Natural killer cell treated with Interleukin-12 subunit alpha and Interleukin-12 subunit beta and Interleukin-15 and Interleukin-18, amount 100 ng/mL, for 72 hours (primary cell): ENCODE results near the gene FAM193A. TPM values are rescaled to one million over a fixed set of nuclear protein-coding genes. Genes with fewer than 3 reads are reported as not detected.
"Not testable (repeated sequence)": the region's sequence is repeated elsewhere in the genome, so short reads cannot be mapped to it uniquely, and the experiment has no call there.

Source experiments
- ATAC-seq, 2 donors: fragments of 150-1000 bp; cut with Tn5 transposase in 1 of 2; sonication (Bioruptor Pico), chemical (Tn5 transposase) in 1 of 2; 2 replicates each; pipeline ENCODE4 v1.10.0; 2021
- DNase-seq: peaks from one replicate; pipeline ENCODE4 v3.0.0; 2022; ENCODE audit warnings: low spot score
- H3K27ac Mint-ChIP-seq, 2 donors: 1 replicate in 1 of 2; 2 replicates in 1 of 2; pipeline ENCODE4 v1.8.0; 2022; ENCODE audit warnings: mixed read lengths in 2 of 2, mild to moderate bottlenecking in 1 of 2, moderate library complexity in 1 of 2
- H3K27me3 Mint-ChIP-seq, 2 donors: 1 replicate in 1 of 2; 2 replicates in 1 of 2; pipeline ENCODE4 v1.8.0; 2022; ENCODE audit warnings: mixed read lengths in 2 of 2
- H3K36me3 Mint-ChIP-seq: one replicate; pipeline ENCODE4 v1.8.0; 2022; ENCODE audit warnings: mixed read lengths
- H3K4me1 Mint-ChIP-seq, 2 donors: 1 replicate in 1 of 2; 2 replicates in 1 of 2; pipeline ENCODE4 v1.8.0; 2022; ENCODE audit warnings: low read depth in 2 of 2, mixed read lengths in 2 of 2, mild to moderate bottlenecking in 1 of 2
- H3K4me3 Mint-ChIP-seq: one replicate; pipeline ENCODE4 v1.8.0; 2022; ENCODE audit warnings: mixed read lengths
- H3K9me3 Mint-ChIP-seq: 2 replicates; pipeline ENCODE4 v1.8.0; 2022; ENCODE audit warnings: mixed read lengths
- total RNA-seq, 2 donors: library from RNA; stranded (reverse); gene quantifications; one replicate each; pipeline ENCODE4 v1.2.3, GENCODE V29; 2022

FAM193A gene
- total RNA-seq, 2 donors from 2014 or later = 28.0 to 50.9 TPM

- not testable (repeated sequence) for H3K36me3 Mint-ChIP-seq, DNase-seq, H3K27me3 Mint-ChIP-seq, H3K4me3 Mint-ChIP-seq, ATAC-seq, H3K27ac Mint-ChIP-seq, H3K9me3 Mint-ChIP-seq
- peaks cover 5 to 16% of the 10 kb centered on the region in 2 donors for H3K4me1 Mint-ChIP-seq
Measured at GRCh38 chr4:2543580-2544191, 7.2 kb downstream of the FAM193A start.

DNA sequence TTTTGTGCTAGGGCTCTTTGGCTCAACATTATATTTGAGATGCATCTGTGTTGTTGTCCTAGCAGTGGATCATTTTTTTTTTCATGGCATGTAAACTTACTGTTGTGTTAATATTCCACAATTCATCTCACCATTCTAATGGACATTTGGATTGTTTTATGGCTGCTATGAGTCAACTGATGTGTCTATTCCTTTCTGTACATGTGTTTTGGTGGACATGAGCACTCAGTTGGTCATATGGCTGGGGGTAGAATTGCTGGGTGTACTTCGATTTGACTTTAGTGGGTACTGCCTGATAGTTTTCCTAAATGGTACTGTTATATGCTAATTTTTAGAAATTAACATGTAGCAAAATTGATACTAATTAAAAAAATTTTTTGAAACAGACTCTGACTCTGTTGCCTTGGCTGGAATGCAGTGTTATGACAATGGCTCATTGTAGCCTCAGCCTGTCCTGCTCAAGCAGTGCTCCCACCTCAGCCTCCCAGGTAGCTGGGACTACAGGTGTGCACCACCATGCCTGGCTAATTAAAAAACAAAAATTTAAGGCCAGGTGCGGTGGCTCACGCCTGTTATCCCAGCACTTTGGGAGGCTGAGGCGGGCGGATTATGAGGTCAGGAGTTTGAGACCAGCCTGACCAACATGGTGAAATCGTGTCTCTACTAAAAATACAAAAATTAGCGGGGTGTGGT, 9.0 kb downstream of the FAM193A start:
- H3K36me3 Mint-ChIP-seq = no peaks in the 10 kb centered on the region
- DNase-seq = no peak
- no peaks in the 10 kb centered on the region for H3K9me3 Mint-ChIP-seq
- ATAC-seq = no peak
- no peaks in the 10 kb centered on the region for H3K27me3 Mint-ChIP-seq
- no peak overlapping the region for H3K4me3 Mint-ChIP-seq
- no peak overlapping the region for H3K27ac Mint-ChIP-seq
- H3K4me1 Mint-ChIP-seq = peaks cover 5 to 13% of the 10 kb centered on the region in 2 donors

DNA sequence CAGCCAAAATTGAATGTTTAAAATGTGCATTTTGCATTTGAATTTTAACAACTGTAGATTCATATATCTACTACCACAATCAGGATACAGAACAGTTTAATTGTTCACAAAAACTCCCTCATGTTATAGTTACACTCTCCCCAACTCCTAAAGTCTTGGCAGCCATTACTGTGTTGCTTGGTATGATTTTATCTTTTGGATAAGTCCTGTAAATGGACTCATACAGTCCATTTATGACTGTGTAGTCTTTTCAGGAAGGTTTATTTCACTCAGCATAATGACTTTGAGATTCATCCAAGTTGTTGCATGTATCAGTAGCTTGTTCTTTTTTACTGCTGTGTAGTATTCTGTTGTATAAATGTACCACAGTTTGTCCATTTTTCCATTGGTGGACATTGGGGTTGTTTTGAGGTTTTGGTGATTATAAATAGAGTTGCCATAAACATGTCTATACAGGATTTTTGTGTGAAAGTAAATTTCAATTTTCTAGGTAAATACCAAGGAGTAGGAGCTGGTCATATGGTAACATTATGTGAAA, 9.9 kb downstream of the FAM193A start:
- Mint-ChIP-seq H3K4me3 (no peak overlapping the region), H3K36me3 (no peaks in the 10 kb centered on the region), H3K27ac (no peak overlapping the region), H3K27me3 (no peaks in the 10 kb centered on the region), H3K9me3 (no peaks in the 10 kb centered on the region), H3K4me1 (peaks cover 10 to 13% of the 10 kb centered on the region in 2 donors)
- ATAC-seq (no peak), DNase-seq (no peak)

DNA sequence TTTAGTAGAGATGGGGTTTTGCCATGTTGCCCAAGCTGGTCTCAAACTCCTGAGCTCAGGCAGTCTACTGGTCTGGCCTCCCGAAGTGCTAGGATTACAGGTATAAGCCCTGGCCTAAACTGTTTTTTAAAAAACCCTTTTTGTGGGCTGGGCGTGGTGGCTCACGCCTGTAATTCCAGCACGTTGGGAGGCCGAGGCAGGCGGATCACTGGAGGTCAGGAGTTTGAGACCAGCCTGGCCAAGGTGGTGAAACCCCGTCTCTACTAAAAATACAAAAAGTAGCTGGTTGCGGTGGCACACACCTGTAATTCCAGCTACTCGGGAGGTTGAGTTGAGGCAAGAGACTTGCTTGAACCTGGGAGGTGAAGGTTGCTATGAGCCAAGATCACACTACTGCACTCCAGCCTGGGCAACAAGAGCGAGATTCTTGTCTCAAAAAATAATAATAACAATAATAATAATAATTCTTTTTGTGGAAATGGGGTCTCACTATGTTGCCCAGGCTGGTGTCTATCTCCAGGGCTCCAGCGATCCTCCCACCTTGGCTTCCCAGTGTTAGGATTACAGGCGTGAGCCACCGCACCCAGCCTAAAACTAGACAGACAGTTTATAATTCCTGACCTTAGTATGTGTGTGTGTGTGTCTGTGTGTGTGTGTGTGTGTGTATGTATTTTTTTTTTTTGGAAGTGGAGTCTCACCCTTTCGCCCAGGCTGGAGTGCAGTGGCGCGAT, 10.7 kb downstream of the FAM193A start:
- not testable (repeated sequence) for H3K27me3 Mint-ChIP-seq, DNase-seq, H3K4me3 Mint-ChIP-seq, H3K9me3 Mint-ChIP-seq, H3K36me3 Mint-ChIP-seq, H3K27ac Mint-ChIP-seq, ATAC-seq
- H3K4me1 Mint-ChIP-seq = peaks cover 12 to 13% of the 10 kb centered on the region in 2 donors

- no peaks in the 10 kb centered on the region for H3K9me3 Mint-ChIP-seq
- H3K4me1 Mint-ChIP-seq = peaks cover 13% of the 10 kb centered on the region in 2 donors
Measured at GRCh38 chr4:2551118-2551517, 14.7 kb downstream of the FAM193A start.

GRCh38 chr4:2552806-2553205, 16.4 kb downstream of the FAM193A start:
- DNase-seq = no peak

More at GRCh38 chr4:2551118-2551517, 14.7 kb downstream of the FAM193A start:
- DNase-seq = no peak
- no peaks in the 10 kb centered on the region for H3K36me3 Mint-ChIP-seq
- no peak overlapping the region for H3K4me3 Mint-ChIP-seq
- no peaks in the 10 kb centered on the region for H3K27me3 Mint-ChIP-seq
- no peak for ATAC-seq
- H3K27ac Mint-ChIP-seq = no peak overlapping the region

GRCh38 chr4:2558301-2558700, 21.9 kb downstream of the FAM193A start:
- Mint-ChIP-seq H3K4me1 (peaks cover 18 to 31% of the 10 kb centered on the region in 2 donors), H3K9me3 (no peaks in the 10 kb centered on the region), H3K36me3 (no peaks in the 10 kb centered on the region), H3K27ac (no peak overlapping the region), H3K4me3 (no peak overlapping the region), H3K27me3 (no peaks in the 10 kb centered on the region)
- no peak for ATAC-seq
- no peak for DNase-seq

More at GRCh38 chr4:2552806-2553205, 16.4 kb downstream of the FAM193A start:
- no peaks in the 10 kb centered on the region for H3K36me3 Mint-ChIP-seq
- no peak overlapping the region for H3K4me3 Mint-ChIP-seq
- H3K9me3 Mint-ChIP-seq = no peaks in the 10 kb centered on the region
- H3K27ac Mint-ChIP-seq = no peak overlapping the region
- no peaks in the 10 kb centered on the region for H3K27me3 Mint-ChIP-seq
- H3K4me1 Mint-ChIP-seq = peaks cover 12 to 13% of the 10 kb centered on the region in 2 donors
- ATAC-seq = no peak

- ATAC-seq (no peak), DNase-seq (no peak)
- H3K4me3 Mint-ChIP-seq = no peak overlapping the region
- no peaks in the 10 kb centered on the region for H3K27me3 Mint-ChIP-seq
- no peaks in the 10 kb centered on the region for H3K9me3 Mint-ChIP-seq
- H3K36me3 Mint-ChIP-seq = no peaks in the 10 kb centered on the region
- no peak overlapping the region for H3K27ac Mint-ChIP-seq
- H3K4me1 Mint-ChIP-seq = peaks cover 11 to 27% of the 10 kb centered on the region in 2 donors
Measured at GRCh38 chr4:2560167-2560566, 23.7 kb downstream of the FAM193A start.

GRCh38 chr4:2565533-2565932, 29.1 kb downstream of the FAM193A start:
- no peak for ATAC-seq
- Mint-ChIP-seq H3K27ac (no peak overlapping the region), H3K4me3 (no peak overlapping the region), H3K27me3 (no peaks in the 10 kb centered on the region), H3K36me3 (no peaks in the 10 kb centered on the region), H3K4me1 (peaks cover 14 to 25% of the 10 kb centered on the region in 2 donors), H3K9me3 (no peaks in the 10 kb centered on the region)
- DNase-seq = no peak

DNA sequence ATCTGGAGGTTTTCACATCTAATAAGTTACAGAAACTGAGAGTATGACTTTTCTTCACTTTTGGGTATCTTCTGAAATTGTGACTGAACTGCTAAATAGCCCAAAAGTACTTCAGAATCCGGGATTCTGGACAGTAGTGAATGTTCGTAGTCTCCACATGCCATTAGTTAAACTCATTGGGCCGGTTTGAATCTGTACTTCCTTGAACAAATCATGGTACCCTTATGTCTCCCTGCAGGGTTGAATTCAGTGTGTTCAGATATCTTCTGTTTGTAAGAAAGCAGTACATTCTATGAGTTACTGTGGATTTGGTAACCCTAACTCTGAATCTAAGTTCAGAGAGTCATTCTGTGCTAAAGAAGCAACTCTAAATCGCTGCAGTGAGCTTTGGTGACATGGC, 33.6 kb downstream of the FAM193A start:
- no peak for ATAC-seq
- Mint-ChIP-seq H3K36me3 (no peaks in the 10 kb centered on the region), H3K4me1 (peaks cover 40 to 46% of the 10 kb centered on the region in 2 donors), H3K27me3 (no peaks in the 10 kb centered on the region), H3K9me3 (no peaks in the 10 kb centered on the region), H3K27ac (peak overlapping the region; percentile 88 to 96), H3K4me3 (peak overlapping the region; percentile 81)
- no peak for DNase-seq

DNA sequence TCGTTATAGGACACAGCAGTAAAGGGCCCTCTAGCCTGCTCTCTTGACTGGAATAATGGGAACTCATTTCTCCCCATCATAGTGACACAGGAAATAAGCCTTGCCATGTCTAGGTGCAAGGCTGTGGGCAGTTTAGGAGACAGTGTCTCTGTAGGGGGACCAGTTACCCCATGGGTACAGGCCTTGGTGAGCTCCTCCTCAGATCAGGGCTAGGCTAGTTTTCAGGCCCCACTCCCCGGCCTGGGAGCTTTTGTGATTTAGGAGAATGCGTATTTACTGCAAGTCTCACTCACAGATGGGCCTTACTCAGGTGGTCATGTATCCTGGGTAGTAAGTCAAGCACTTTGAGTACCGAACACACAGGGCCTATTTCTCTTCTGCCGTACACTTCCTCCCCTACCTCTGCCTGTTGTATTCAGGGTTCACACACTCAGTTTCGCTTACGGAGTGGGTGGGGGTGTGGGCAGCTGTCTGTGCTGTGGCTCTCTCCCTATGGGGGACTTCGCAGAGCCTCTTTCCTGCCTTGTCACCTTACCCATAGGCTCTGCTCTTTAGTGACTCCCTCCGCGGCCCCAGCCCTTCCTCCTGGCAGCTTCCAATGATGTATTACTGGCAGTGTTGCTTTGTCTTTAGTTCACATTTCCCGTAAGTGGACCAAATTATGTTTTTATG, 34.2 kb downstream of the FAM193A start:
- Mint-ChIP-seq H3K9me3 (no peaks in the 10 kb centered on the region), H3K27me3 (no peaks in the 10 kb centered on the region), H3K4me1 (peaks cover 43 to 45% of the 10 kb centered on the region in 2 donors), H3K36me3 (no peaks in the 10 kb centered on the region), H3K27ac (peak overlapping the region; percentile 88 to 96), H3K4me3 (peak overlapping the region; percentile 81)
- DNase-seq (peak; percentile 82), ATAC-seq (peak; percentile 100)

DNA sequence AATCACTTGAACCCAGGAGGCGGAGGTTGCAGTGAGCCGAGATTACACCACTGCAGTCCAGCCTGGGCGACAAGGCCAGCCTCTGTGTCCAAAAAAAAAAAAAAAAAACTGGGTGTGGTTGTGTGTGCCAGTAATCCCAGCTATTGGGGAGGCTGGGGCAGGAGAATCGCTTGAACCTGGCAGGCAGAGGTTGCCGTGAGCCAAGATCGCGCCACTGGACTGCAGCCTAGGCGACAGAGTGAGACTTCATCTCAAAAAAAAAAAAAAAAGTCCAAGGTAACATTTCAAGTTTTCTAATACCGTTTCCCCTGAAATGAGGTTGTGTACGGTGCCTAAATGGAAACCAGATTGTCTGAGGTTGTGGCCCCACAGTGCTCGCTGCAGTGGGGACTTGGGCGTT, 35.6 kb downstream of the FAM193A start:
- DNase-seq (no peak), ATAC-seq (no peak)
- Mint-ChIP-seq H3K27ac (peak overlapping the region; percentile 4 to 86), H3K4me1 (peaks cover 43 to 49% of the 10 kb centered on the region in 2 donors), H3K4me3 (no peak overlapping the region), H3K27me3 (no peaks in the 10 kb centered on the region), H3K9me3 (no peaks in the 10 kb centered on the region), H3K36me3 (no peaks in the 10 kb centered on the region)

- peaks cover 43 to 50% of the 10 kb centered on the region in 2 donors for H3K4me1 Mint-ChIP-seq
- H3K4me3 Mint-ChIP-seq = no peak overlapping the region
- peak overlapping the region; percentile 4 to 86 for H3K27ac Mint-ChIP-seq
- no peaks in the 10 kb centered on the region for H3K27me3 Mint-ChIP-seq
- no peaks in the 10 kb centered on the region for H3K36me3 Mint-ChIP-seq
- no peak for DNase-seq
- no peaks in the 10 kb centered on the region for H3K9me3 Mint-ChIP-seq
- ATAC-seq = no peak
Measured at GRCh38 chr4:2572866-2573265, 36.4 kb downstream of the FAM193A start.
